GM20431 (cell line): ENCODE results near the gene ZFYVE9.
"Not testable (repeated sequence)": the region's sequence is repeated elsewhere in the genome, so short reads cannot be mapped to it uniquely, and the experiment has no call there.

Experiments used
- in situ Hi-C: fragments of 300-500 bp; cut with MseI, MboI; formaldehyde crosslinking; loops from one replicate; pipeline ENCODE4 v1.15.0; 2020; ENCODE audit warnings: low sequenced_read_pairs; ENCODE audit not compliant: unreplicated experiment

Gene ZFYVE9

GRCh38 chr1:52182874-52183400, 41.0 kb downstream of the ZFYVE9 start:
- in situ Hi-C loops = no loop called here

GRCh38 chr1:52186449-52186848, 44.6 kb downstream of the ZFYVE9 start:
- in situ Hi-C loops = no loop called here

- in situ Hi-C loops = no loop called here
Measured at GRCh38 chr1:52189898-52190480, 48.1 kb downstream of the ZFYVE9 start.

GRCh38 chr1:52190500-52191252, 48.8 kb downstream of the ZFYVE9 start:
- in situ Hi-C loops = no loop called here

GRCh38 chr1:52191395-52191965, 49.6 kb downstream of the ZFYVE9 start:
- in situ Hi-C loops = no loop called here

- in situ Hi-C loops = no loop called here
Measured at GRCh38 chr1:52192024-52192423, 50.1 kb downstream of the ZFYVE9 start.

GRCh38 chr1:52192436-52192835, 50.5 kb downstream of the ZFYVE9 start:
- in situ Hi-C loops = no loop called here

- in situ Hi-C loops = no loop called here
Measured at GRCh38 chr1:52193985-52194384, 52.1 kb downstream of the ZFYVE9 start.

- in situ Hi-C loops = no loop called here
Measured at GRCh38 chr1:52195161-52195560, 53.3 kb downstream of the ZFYVE9 start.

- in situ Hi-C loops = no loop called here
Measured at GRCh38 chr1:52203935-52204625, 62.2 kb downstream of the ZFYVE9 start.

- in situ Hi-C loops = no loop called here
Measured at GRCh38 chr1:52204696-52205095, 62.8 kb downstream of the ZFYVE9 start.

GRCh38 chr1:52206686-52207085, 64.8 kb downstream of the ZFYVE9 start:
- in situ Hi-C loops = not testable (repeated sequence)

GRCh38 chr1:52209429-52209828, 67.5 kb downstream of the ZFYVE9 start:
- in situ Hi-C loops = no loop called here

- in situ Hi-C loops = no loop called here
Measured at GRCh38 chr1:52210044-52210443, 68.2 kb downstream of the ZFYVE9 start.

- in situ Hi-C loops = no loop called here
Measured at GRCh38 chr1:52216907-52217458, 75.1 kb downstream of the ZFYVE9 start.

GRCh38 chr1:52225174-52225573, 83.3 kb downstream of the ZFYVE9 start:
- in situ Hi-C loops = no loop called here

GRCh38 chr1:52229494-52229893, 87.6 kb downstream of the ZFYVE9 start:
- in situ Hi-C loops = no loop called here

GRCh38 chr1:52233463-52233862, 91.6 kb downstream of the ZFYVE9 start:
- in situ Hi-C loops = no loop called here

- in situ Hi-C loops = no loop called here
Measured at GRCh38 chr1:52234014-52234413, 92.1 kb downstream of the ZFYVE9 start.

- in situ Hi-C loops = no loop called here
Measured at GRCh38 chr1:52234708-52235107, 92.8 kb downstream of the ZFYVE9 start.
